GM18520 (cell line): Measurements from ENCODE around the gene C10orf105.

Source experiments
- ATAC-seq: cut with Tn5 transposase; IDR thresholded peaks from one replicate; pipeline ENCODE4 v1.9.1; 2021; ENCODE audit not compliant: unreplicated experiment

The C10orf105 gene

DNA sequence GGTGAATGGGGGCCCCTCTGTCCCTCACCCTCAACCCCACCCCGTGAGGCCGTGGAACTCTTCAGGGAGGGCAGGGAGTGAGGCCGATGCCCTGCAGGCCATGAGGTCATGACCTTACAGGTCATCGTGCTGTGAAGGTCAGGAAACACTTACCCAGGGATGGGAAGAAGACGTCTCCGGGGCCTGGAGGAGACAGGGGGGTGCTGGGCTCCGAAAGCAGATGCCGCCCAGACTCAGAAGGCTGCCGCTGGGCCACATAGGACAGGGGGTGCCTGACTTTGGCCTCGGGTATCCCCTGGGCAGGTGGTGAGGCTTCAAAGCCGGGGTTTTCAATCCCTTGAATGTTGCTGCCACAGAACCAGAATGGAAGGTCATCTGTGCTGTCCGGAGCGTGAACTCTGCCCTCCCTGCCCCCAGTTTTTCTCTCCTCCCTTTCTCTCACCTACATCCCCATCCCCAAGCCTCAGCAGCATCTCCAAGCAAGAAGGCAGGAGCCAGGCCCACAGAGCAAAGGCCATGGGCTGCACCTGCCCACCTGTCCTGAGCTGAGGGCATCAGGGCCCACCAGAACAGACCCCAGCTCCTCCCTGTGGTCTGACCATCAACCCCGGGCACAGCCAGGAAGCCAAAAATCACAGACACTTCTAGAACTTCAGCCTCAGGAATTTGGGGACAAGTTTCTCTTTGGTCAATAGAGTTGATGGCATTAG is 32.1 kb upstream of the C10orf105 start:
- ATAC-seq: no peak

- ATAC-seq: no peak
These were observed 31.4 kb upstream of the C10orf105 start for GRCh38 chr10:71750986-71751385.

GRCh38 chr10:71750124-71750841 is 30.7 kb upstream of the C10orf105 start:
- ATAC-seq: no peak

- ATAC-seq: no peak
These were observed 29.8 kb upstream of the C10orf105 start for GRCh38 chr10:71749396-71749795.

DNA sequence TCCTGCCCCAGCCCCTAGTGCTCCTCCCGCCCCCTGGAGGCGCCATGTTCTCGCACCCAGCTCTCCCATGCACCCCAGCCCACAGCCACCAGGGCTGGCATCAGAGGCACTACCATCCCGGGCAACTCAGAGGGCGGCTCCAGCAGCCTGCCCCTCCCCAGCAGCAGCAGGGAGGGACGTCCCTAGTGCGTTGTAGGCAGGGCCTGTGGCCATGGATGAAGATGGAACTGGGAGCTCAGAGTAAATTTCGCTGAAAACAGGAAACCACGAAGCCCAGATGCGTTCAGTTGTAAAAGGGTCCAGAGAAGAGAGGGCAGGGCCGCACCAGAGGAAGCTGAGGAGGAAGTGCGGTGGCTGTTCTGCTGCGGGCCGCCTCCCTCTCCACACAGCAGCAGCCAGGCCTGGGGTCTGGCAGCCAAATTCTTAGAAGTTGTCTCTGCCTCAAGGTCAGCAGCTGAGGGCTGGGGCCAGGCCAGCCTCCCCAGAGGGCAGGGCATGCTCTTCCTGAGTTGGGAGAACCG is 29.2 kb upstream of the C10orf105 start:
- no peak for ATAC-seq

DNA sequence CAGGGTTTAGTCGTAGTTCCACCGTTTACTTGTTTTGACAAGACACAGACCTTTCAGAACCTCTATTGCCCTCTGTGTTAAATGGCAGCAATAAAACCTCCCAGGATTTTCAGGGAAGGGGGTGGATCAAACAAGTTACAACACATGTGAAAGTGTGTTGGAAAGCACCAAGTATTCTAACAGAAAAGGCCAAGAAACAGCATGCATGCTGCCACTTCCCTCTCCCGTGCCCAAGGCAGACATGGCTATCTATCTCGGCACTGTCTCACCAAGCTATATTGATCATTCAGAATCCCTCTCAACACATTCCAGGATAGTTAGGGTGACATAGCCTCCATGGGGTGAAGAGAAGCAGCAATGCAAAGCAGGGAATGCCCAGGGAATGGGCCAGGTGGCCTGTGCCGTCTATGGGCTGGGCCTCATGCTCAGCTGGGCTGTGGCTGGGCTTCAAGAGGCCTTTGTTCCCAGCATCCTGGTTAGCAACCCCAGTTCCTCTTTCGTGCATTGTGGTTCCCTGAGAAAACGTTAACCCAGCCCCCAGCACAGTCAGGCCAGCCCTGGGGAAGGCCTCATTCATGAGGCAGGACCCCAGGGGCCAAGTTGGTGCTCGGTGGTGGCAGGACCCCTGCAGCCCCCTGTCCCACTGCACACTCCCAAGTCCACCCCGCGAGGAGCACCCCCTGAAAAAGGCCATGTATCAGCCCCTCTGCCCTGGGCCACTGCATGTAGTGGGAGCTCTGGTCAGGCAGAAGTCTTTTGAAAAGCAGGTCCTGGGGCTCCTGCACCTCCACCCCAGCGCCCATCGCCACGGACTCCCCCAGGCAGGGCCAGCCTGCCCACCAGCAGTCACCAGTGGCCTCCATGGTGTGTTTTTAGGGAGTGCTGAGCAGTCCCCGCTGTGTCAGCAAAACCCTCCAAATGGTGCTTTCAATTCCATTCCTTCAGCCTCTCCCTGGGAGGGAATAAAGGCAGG is 28.3 kb upstream of the C10orf105 start:
- no peak for ATAC-seq

DNA sequence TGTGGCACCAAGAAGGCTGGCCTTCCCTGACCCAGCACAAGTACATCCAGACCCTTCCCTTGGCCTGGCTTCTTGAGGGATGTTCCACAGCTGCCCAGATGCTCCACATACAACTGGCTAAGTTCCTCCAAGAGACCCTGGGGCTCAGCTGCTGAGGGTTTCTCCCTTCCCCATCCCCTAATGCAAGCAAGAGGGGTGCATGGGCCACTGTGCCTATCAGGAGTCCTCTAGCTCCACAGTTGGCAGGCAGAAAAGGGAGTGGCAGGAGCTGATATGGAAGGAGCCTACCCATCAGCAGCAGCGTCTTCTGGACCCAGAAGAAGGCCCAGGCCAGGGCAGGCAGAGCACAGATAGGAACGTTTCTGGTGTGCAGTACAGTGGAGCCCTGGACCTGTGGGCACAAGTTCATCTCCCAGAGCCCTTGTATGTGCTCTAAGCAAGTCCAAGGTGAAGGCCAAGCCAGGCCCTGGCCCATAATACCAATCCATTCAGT is 27.5 kb upstream of the C10orf105 start:
- ATAC-seq: no peak

- no peak for ATAC-seq
These were observed 26.9 kb upstream of the C10orf105 start for GRCh38 chr10:71746344-71747037.

GRCh38 chr10:71745664-71746250 is 26.2 kb upstream of the C10orf105 start:
- ATAC-seq: no peak

DNA sequence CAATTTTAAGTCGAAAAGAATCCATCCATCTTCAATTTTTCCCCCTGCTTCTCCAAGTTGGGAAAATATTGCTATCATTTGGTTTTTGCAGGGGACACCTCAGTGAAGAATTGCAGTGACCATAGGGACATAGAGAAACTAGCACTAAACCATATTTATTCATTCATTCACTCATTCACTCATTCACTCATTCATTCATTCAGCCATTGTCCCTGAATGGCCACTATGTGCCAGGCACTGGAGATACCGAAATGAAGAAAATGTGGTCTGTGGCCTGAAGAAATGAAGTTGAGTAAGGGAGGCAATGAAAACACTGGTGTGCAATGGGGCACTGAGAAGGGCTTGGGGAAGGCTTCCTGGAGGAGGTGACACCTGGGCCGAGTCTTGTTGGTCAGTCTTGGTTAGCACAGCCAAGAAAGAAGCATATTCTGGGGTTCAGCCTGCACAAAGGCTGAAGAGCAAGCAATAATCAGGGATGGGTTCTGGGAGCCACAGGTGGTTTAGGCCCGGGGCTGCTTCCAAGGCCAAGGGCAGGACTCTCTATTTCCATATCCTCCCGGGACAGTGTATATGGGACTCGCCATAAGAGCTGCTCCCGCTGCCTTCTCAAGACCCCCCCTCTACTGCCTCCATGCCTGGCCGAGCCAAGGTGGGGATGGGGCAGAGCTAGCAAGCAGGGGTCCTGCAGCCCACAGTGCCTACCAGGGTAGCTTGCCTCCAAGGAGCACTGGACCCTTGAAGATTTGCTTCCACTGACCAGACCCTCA is 25.5 kb upstream of the C10orf105 start:
- no peak for ATAC-seq

DNA sequence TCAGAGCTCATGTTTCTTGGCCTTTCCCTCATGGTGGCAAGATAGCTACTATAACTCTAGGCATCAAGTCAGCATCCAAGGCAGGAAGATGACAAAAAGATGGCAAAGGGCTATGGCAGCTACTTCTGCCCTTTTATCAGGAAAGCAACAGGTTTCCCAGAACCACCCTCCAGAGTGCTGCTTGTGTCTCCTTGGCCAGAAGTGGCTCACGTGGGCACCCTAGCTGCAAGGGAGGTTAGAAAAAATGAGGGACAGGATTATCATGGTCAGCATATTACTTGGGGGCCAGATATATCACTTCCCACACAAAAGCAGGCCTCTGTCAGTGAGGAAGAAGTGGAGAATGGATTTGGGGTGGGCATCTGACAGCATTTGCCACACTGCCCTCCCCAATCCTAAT is 24.3 kb upstream of the C10orf105 start:
- ATAC-seq: no peak

GRCh38 chr10:71743089-71743838 is 23.7 kb upstream of the C10orf105 start:
- no peak for ATAC-seq

- ATAC-seq: no peak
These were observed 22.9 kb upstream of the C10orf105 start for GRCh38 chr10:71742301-71743088.

DNA sequence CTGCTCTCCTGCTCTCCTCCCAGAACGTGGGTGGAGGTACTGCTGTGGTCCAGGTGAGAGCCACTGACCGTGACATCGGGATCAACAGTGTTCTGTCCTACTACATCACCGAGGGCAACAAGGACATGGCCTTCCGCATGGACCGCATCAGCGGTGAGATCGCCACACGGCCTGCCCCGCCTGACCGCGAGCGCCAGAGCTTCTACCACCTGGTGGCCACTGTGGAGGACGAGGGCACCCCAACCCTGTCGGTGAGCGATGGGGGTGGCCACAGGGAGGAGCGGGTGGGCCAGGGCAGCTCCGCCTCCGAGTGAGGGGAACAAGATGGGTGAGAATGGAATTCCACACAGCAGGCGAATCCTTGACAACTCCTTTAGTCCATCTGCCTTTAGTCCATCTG is 22.1 kb upstream of the C10orf105 start:
- no peak for ATAC-seq

DNA sequence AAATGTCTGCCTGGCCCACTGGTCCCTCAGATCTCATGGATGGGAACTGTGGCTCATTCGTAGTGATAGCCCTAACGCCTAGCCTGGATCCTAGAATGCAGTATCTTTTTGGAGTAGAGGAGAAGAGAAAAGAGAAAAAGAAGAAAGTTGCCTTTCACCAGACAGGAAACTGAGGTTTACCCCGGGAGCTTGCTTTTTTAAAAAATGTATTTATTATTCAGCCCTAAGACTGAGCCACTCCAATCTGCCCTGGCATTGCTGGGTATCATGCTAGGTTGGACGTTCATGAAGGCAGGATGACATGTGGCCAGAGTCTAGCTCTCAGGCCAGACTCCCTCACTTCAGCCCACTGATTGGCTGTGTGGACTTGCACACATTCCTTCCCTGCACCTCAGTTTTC is 21.5 kb upstream of the C10orf105 start:
- ATAC-seq: no peak

DNA sequence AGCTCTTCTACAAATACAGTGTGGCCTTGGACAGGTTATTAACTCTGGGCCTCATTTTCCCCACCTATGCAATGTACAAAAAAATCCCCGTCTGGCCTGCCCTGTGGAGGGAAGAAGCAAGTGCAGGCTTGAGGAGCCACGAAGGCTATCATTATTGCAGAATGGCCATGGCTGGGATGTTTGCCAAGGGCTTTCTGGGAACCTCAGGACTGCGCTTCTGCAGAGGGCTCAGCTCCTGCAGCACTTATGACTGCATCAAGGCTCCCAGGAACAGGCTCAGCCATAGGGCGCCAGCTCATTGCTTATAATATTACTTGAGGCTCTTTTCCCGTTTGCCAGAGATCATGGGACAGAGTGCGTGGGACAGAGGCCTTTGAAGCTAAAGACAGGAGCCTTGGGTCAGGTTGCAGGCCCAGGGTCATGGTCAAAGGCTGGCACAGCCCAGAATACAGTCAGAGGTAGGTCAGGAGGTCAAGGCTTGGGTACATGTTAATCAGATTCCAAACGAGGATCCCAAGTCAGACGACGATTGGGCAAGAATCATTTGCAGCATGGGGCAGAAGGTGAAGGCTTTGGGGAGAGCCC is 20.6 kb upstream of the C10orf105 start:
- no peak for ATAC-seq

DNA sequence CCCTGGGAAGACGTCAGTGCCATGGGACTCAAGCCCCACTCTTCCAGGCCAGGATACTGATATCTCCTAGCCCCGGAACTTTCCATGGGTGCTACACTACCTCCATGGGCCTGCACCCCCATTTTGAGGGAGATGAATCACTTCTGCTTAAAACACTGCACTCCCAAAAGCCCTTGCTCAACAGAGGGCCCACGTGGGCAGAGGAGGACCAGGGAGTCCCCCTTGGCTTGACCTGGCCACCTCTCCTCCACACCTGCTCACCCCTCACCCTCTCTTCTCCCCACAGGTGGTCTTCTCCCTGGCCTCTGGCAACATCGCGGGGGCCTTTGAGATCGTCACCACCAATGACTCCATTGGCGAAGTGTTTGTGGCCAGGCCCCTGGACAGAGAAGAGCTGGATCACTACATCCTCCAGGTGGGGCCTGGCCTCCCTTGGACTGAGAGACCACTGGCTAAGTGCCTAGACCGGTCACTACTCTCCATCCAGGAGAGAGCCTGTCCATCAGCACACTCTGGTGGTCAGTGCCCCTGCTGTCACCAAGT is 19.9 kb upstream of the C10orf105 start:
- no peak for ATAC-seq
